Glutamatergic neuron (in vitro differentiated cells): ENCODE data around the gene MT1H. TPM values are rescaled to one million over a fixed set of nuclear protein-coding genes. Genes with fewer than 3 reads are reported as not detected.
A peak's percentile ranks its signal among the peaks of the same experiment; 100 is the strongest.
"Not testable (repeated sequence)": the region's sequence is repeated elsewhere in the genome, so short reads cannot be mapped to it uniquely, and the experiment has no call there.

Source experiments
- DNase-seq: peaks from one replicate; pipeline ENCODE4 v3.0.0; 2022
- H3K27ac Mint-ChIP-seq: one replicate; pipeline ENCODE4 v1.8.0; 2020; ENCODE audit warnings: mild to moderate bottlenecking, mixed read lengths, inconsistent platforms; ENCODE audit not compliant: unreplicated experiment
- H3K27me3 Mint-ChIP-seq: one replicate; pipeline ENCODE4 v1.8.0; 2020; ENCODE audit warnings: mild to moderate bottlenecking, moderate library complexity, mixed read lengths, inconsistent platforms; ENCODE audit not compliant: unreplicated experiment
- H3K36me3 Mint-ChIP-seq: one replicate; pipeline ENCODE4 v1.8.0; 2020; ENCODE audit warnings: mild to moderate bottlenecking, mixed read lengths, inconsistent platforms; ENCODE audit not compliant: unreplicated experiment
- H3K4me1 Mint-ChIP-seq: one replicate; pipeline ENCODE4 v1.8.0; 2020; ENCODE audit warnings: mild to moderate bottlenecking, low read depth, mixed read lengths, inconsistent platforms; ENCODE audit not compliant: unreplicated experiment
- H3K4me3 Mint-ChIP-seq: one replicate; pipeline ENCODE4 v1.8.0; 2020; ENCODE audit warnings: mild to moderate bottlenecking, mixed read lengths, inconsistent platforms; ENCODE audit not compliant: unreplicated experiment
- H3K9me3 Mint-ChIP-seq: one replicate; pipeline ENCODE4 v1.8.0; 2020; ENCODE audit warnings: mild to moderate bottlenecking, moderate library complexity, mixed read lengths, inconsistent platforms; ENCODE audit not compliant: unreplicated experiment
- total RNA-seq: library from RNA; stranded (reverse); fragmentation: NEBNext Ultra II Directional; extraction: Animal tissue kit (Norgen Biotek cat#: 25700); gene quantifications from one replicate; pipeline ENCODE4 v1.2.1, GENCODE V29; 2021; ENCODE audit not compliant: unreplicated experiment
- TF ChIP-seq, protein P1 (sequence below): fragments of 200-600 bp; sonication (generic); IDR thresholded peaks from one replicate; pipeline ENCODE4 v1.5.0; 2021; ENCODE audit not compliant: partially characterized antibody, unreplicated experiment

Gene MT1H
- total RNA-seq, 1 donor from 2014 or later, result not detected

GRCh38 chr16:56657555-56658326 lies 11.9 kb upstream of the MT1H start, which contains the start of gene MT1F:
Gene MT1F (plus strand): TSS chr16:56657959. CDS start chr16:56658059, 100 bp downstream.
- TF ChIP-seq, protein P1, sequence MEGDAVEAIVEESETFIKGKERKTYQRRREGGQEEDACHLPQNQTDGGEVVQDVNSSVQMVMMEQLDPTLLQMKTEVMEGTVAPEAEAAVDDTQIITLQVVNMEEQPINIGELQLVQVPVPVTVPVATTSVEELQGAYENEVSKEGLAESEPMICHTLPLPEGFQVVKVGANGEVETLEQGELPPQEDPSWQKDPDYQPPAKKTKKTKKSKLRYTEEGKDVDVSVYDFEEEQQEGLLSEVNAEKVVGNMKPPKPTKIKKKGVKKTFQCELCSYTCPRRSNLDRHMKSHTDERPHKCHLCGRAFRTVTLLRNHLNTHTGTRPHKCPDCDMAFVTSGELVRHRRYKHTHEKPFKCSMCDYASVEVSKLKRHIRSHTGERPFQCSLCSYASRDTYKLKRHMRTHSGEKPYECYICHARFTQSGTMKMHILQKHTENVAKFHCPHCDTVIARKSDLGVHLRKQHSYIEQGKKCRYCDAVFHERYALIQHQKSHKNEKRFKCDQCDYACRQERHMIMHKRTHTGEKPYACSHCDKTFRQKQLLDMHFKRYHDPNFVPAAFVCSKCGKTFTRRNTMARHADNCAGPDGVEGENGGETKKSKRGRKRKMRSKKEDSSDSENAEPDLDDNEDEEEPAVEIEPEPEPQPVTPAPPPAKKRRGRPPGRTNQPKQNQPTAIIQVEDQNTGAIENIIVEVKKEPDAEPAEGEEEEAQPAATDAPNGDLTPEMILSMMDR, result no peak
- Mint-ChIP-seq H3K27ac (no peak within 1 kb of the TSS), H3K9me3 (peaks cover 9% of the 10 kb centered on the region), H3K27me3 (peaks cover 28% of the 10 kb centered on the region), H3K4me1 (no peaks in the 10 kb centered on the region), H3K36me3 (peaks cover 3% of the 10 kb centered on the region), H3K4me3 (peak within 1 kb of the TSS; percentile 98)
- DNase-seq, result peak; percentile 68

GRCh38 chr16:56658327-56658875 lies 11.2 kb upstream of the MT1H start:
- peaks cover 28% of the 10 kb centered on the region for H3K27me3 Mint-ChIP-seq
- TF ChIP-seq, protein P1, result no peak
- H3K9me3 Mint-ChIP-seq, result peaks cover 8% of the 10 kb centered on the region
- no peaks in the 10 kb centered on the region for H3K4me1 Mint-ChIP-seq
- no peak overlapping the region for H3K27ac Mint-ChIP-seq
- peaks cover 3% of the 10 kb centered on the region for H3K36me3 Mint-ChIP-seq
- peak overlapping the region; percentile 98 for H3K4me3 Mint-ChIP-seq
- no peak for DNase-seq

- Mint-ChIP-seq H3K27ac (no peak overlapping the region), H3K27me3 (peaks cover 36% of the 10 kb centered on the region), H3K4me1 (no peaks in the 10 kb centered on the region), H3K36me3 (peaks cover 3% of the 10 kb centered on the region), H3K4me3 (peak overlapping the region; percentile 82), H3K9me3 (peaks cover 7% of the 10 kb centered on the region)
- DNase-seq, result no peak
- TF ChIP-seq, protein P1, result no peak
These were observed 7.0 kb upstream of the MT1H start for GRCh38 chr16:56662357-56663354.

DNA sequence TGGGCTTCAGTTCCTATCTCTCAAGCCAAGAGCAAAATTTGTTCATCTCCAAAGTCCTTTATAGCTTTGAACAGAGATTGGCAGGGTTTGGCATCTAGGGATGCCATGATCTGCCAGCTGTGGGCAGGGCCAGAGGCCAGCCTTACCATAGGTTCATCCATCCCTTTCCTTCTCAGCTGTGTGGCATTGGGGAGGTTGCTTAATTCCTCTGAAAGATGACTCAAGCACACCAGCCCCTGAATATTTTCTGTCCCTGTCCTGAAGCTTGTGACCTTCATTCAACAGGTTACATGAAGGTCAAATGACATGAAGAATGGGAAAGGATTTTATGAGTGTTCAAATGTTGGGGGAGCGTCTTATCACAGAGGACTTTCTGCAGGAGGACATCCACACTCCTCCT lies 5.1 kb upstream of the MT1H start:
- Mint-ChIP-seq H3K4me1 (no peaks in the 10 kb centered on the region), H3K27ac (no peak overlapping the region), H3K27me3 (peaks cover 37% of the 10 kb centered on the region), H3K4me3 (no peak overlapping the region), H3K9me3 (peaks cover 4% of the 10 kb centered on the region), H3K36me3 (peaks cover 3% of the 10 kb centered on the region)
- no peak for DNase-seq
- TF ChIP-seq, protein P1, result no peak

GRCh38 chr16:56665286-56666261 lies 4.0 kb upstream of the MT1H start:
- H3K36me3 Mint-ChIP-seq, H3K9me3 Mint-ChIP-seq, H3K4me1 Mint-ChIP-seq, H3K27ac Mint-ChIP-seq, H3K4me3 Mint-ChIP-seq, DNase-seq: not testable (repeated sequence)
- peaks cover 33% of the 10 kb centered on the region for H3K27me3 Mint-ChIP-seq
